HG03460 (cell line): Measurements from ENCODE around the gene PHACTR3.

Source experiments
- ATAC-seq: cut with Tn5 transposase; IDR thresholded peaks from one replicate; pipeline ENCODE4 v1.9.1; 2021; ENCODE audit not compliant: unreplicated experiment

Gene PHACTR3

DNA sequence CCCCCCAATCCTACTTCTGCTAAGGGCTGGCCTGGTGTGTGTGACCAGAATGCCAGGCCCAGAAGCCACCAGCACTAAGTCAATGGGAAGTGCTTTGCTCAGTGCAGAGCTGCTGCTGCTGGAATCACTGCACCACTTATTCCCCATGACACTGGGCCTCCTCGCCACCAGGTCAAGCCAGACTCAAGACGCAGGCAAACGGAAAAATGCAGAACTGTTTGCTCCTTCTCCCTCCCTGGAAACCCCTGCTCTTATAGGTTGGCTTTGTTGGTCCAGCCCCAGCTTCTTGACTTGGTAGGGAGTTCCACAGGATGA, 121.9 kb downstream of the PHACTR3 start:
- no peak for ATAC-seq

DNA sequence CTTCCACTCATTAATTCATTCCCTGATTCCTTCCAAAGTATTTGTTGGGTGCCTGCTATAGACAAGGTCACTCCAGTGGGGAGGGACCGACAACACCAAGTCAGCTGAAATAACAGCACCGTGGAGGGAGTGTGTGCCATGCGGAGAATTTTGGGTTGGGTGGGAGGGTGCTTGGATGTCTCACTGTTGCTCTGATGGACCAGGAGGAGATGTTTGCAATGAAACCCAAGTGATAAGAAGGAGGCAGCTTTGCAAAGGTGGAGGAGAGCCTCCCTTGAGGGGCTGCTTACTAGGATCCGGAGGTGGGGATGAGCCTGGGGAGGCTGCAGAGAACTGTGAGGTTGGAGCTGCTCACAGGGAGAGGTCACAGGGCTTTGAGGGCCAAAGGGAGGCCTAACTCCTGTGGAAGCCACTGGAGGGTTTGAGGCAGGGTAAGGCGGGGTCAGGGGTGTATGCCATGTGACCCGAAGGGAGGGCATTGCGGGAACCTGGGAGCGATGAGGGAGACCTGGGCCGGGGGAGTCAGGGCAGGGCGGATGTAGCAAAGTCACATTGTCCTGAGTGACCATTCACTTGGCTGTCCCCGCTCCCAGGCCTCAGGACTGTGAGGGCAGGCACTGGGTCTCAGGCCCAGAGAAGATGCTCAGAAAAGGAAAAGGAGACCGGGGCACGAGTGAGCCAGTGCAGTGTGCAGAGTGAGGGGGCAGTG, 124.5 kb downstream of the PHACTR3 start:
- no peak for ATAC-seq

DNA sequence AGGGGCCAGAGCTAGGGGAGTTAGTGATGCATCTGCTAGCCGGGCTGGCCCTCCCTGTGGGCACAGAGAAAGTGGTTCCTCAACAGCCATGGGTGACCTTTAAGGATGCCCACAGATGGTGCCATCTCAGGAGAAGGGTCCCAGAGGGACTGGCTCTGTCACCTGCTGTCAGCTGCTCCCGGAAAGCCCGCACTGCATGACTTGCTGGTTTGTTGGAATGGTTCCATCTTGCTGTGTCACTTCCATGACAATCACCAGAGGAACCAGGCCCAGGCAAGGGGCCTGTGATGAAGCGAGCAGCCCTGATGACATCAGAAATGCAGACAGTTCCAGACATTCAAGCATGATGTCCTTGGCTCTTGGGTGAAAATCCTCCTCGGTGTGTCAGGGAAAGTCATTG, 125.2 kb downstream of the PHACTR3 start:
- ATAC-seq, result no peak

DNA sequence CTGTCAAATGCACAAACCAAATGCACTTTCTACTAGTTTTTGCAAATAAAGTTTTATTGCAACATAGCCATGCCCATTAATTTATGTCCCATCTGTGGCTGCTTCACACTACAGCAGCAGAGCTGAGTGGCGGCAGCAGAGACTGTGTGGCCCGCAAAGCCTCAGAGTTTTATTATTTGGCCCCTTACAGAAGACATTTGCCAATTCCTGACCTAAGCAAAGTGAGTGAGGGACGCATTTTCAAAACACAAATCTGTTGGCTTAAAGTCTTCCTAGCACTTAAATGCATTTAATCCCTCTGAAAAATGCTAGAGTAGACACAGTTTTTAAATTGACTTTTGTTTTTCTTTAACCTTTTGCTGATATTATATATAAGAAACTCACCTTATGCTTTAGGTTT, 126.4 kb downstream of the PHACTR3 start:
- no peak for ATAC-seq

DNA sequence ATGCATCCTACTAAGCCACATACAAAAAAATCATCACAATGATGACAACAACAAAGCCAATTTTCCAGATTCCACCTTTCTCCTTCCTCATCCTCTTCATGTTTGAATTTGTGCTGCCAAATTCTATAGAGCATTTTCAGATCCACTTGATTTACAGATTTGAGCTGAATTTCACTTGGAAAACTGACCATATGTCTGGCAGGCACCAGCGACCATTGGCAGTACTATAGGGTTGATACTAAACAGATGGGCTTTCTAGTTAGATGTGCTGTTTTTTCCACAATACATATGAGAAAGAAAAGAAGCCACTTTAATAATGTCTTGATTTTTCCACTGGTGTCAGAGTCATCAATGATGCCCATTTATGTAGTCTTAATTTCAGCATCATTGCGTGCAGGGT, 127.0 kb downstream of the PHACTR3 start:
- no peak for ATAC-seq

DNA sequence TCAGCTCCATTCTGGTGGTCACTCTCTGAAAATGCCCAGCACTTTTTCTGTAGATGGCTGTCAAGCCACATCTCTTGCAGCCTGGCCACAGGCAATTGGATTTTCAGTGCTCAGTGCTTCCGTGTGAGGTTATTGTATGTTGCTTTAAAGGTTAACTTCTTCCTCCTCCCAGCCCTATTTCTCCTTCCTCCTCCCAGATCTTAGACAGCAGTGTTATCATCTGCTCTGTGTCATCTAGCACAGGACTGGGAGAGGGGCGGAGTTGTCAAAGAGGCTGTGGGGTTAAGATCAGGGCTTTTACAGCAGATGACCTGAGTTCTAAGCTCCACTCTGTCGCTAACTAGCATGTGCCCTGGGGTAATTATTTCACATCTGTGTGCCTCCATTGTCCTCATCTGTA, 129.0 kb downstream of the PHACTR3 start:
- ATAC-seq, result no peak

DNA sequence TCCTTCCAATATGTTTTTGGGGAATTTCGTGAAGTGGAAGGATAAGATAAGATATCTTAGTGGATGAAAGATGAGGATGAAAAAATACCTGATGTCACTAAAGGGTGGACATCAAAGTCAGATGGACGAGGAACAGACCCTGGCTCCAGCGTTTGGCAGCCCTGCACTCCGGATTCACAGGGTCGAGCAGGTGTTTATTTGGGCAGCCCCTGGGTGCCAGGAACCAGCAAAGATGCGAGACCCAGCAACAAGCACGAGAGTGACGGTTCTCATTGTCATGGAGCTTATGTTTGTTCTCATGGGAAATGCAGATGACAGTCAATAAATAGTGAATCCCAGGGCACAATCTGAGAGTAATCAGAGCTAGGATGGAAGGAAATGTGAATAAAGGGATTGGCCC, 131.1 kb downstream of the PHACTR3 start:
- ATAC-seq, result no peak

DNA sequence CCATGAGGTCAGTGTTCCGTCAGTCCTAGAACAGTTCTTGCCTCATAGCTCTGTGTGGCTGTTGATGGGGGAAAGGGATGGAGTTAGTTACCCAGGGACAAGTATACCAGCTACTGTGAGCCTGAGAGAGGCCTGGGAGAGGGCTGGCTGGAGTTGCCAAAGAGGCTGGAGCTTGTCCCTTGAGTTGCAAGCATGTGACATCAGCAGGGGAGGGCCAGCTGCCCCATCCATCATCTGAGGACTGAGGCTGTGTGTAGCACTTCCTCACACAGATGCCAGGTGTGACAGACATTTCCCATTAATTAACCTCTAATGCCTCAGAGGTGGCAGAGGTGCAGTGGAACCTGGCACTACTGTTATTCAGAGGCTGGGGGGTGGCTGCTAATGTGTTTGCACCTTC, 131.6 kb downstream of the PHACTR3 start:
- ATAC-seq, result no peak

DNA sequence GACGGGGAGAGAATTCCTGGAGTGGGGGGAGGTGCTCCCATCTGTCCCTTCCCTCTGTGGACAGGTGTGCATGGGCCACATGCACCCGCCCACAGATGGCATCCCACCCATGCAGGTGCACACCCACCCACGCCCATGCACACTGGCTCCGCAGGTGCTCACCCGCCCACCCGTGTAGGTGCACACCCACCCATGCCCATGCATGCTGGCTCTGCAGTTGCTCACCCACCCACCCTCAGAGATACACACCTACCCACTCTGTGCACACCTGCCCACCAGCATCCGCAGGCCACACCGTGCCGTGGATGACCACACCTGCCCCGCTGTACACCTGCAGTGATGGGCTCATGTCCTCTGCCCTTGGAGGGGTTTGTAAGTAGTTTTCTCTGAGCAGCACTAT, 132.0 kb downstream of the PHACTR3 start:
- ATAC-seq, result no peak

DNA sequence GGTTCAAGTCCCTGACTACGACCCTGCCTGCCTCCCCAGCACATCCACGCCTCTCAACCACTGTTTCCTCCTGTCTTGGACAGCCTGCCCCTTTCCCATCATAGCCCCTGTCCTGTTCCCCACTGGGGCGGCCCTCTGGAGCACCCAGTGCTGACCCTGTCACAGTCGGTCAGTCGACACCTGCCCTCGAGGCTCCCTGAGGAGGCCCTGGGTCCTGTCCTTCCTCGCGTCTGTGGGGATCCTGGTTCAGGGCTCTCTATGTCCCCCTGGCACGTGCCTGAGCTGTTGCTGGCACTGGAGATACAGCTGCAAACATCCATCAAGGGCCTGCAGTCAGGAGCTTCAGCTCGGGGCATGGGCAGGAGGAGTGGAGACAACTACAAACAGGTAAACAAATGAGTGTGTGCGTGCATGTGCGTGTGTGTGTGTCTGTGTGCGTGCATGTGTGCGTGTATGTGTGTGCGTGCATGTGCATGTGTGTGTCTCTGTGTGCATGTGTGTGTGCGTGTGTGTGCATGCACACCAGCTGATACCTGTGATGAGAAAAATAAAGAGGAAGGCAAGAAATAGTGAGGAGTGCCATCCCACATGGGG, 132.8 kb downstream of the PHACTR3 start:
- ATAC-seq, result no peak

DNA sequence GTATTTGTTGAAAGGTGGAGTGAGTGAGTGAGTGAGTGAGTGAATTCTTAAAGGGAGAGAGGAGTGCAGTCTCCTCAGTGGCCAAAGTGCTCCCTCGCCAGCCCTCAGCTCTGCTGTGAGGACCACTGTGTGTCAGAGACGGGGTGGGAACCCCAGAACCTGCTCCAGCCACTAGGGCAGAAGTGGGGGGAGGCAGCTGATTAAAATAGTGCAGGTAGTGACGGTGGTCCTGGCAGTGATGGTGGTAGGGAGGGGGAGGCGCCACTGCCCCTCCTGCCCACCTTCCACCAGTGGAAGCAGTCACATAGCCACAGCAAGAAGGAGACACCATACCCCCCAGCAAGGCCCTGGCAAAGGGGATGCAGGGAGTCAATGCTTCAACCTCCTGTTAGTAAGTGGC, 133.5 kb downstream of the PHACTR3 start:
- ATAC-seq, result no peak

DNA sequence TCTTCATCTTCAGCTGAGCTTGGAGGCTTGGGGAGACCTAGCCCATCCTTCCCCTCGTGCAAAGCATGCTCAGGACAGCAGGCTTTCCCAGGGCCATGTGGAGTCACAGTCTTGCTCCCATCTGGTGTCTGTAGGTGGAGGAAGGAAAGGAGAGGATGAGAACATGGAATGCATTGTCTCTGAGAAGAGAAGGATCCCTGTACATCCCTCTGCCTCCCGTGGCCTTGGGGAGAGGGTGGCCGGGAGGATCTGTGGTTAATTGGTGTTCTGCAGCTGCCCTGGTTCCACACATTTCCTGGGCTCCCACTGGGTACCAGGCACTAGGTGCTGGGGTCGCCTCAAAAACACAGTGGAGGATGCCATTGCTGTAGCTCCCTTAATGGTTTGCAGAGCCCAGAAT, 134.5 kb downstream of the PHACTR3 start:
- no peak for ATAC-seq

DNA sequence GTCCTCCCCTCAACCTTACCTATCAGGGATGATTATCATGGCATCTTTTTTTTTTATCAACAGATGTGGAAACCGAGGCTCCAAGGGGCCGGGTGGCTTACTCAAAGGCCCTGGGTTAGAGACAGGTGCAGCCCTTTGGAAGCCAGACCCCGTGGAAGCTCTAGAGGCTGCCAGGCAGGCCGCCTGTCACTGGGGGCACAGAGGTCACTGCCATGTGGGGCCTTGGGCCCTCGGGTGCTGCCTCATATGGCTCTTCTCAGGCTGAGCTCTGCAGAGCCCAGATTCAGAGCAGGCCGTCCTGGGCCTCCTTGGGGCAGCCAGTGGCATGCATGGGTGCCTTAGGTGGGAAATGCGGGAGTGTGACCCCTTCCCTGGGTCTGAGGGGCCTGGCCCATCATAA, 136.3 kb downstream of the PHACTR3 start:
- no peak for ATAC-seq

DNA sequence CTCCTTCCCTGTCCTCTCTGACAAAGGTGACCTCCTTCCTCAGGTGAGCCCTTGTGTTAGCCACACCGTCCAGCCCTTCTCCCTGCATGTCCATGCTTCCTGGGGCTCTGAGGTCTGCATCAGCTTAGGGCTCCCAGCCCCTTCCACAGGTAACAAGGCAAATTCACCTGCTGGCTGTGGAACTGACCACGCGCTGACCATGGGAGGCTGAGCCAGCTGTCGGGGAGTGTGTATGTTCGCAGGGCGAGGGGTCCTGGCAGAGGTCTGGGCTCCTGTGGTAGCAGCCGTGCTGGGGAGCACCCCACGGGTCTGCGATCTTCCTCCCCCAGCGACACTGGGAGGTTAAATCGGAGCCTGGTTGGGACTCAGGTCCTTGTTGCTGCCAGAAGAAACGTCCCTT, 136.7 kb downstream of the PHACTR3 start:
- ATAC-seq, result no peak

DNA sequence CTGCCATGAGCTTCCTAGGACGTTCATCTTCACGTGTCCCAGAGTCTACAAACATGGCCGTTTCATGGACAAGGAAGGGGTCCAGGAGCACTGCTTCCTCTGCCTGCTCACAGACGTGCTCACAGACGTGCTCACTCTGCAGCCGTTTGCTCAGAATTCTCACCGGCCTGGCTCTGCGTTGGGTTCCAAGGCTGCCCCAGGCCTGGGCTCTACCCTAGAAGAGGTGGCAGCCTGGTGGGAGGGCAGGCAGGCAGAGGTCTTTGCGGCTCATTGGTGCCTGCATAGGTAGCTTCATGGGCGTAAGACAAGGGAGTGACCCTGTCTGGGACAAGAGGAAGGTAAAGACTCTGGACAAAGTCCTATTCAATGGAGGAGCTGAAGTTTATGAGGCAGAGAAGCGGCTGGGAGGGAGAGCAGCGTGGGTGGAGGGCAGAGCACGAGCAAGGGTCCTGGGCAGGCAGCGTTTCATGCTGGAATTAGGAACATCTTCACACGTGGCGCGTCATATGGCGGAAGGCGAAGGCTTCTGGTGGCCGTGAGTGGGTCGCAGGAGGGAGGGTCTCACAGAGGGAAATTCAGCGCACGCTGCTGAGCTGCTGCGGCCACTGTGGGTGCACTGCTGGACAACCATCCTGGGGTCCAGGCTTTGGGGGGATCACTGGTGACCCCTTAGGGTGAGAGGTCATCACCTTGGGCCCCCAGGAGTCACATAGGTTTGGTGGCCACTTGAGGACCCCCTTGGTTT, 138.2 kb downstream of the PHACTR3 start:
- ATAC-seq, result no peak

DNA sequence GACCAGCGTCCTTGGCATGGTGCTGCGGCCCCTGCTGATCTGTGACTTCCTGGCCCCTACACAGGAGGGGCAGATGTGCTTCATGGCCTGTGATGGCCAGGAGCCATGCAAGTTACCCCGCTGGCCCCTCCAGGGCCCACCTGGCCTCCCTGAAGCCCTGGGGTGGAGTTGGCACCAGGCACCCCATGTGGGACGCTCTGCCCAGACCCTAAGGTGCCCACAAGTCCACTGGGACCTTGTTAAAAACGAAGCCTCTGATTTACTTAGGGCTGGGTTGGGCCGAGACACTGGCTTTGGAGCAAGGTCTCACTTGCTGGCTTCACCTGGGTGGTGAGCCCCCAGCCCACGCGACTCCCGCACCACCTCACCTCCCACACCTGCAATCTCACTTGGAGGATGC, 139.0 kb downstream of the PHACTR3 start:
- ATAC-seq, result no peak

DNA sequence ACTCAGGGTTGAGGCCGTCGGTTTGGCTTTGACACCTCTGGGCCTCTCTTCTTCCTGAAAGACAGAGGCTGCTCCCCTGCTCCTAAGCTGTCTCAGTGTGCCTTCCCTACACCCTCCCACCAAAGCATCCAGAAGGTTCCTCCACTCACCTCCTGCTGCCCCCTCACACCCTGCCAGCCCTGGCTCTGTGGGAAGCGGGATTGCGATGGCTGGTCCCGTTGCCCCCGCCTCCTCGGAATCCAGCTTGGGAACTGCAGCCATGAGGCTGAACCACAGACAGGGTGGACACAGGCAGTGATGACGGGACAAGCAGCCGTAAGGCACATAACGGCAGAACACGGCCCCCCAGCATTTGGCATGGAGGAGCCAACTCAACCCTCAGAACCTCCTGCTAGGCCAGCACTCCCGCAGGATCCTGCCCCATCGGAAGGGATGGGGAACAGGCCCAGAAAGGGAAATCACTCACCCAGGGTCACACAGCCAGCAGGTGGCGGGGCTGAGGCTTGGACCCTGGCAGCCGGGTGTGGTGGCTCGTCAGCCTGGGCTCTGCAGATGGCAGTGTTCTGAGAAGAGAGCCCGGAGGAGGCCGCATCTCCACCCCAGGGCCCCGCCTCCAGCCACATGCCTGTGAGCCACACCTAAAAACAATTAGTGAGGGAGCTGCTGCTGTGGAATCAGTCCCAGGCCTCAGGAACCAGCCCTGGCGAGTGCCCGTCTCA, 139.6 kb downstream of the PHACTR3 start:
- ATAC-seq, result no peak

DNA sequence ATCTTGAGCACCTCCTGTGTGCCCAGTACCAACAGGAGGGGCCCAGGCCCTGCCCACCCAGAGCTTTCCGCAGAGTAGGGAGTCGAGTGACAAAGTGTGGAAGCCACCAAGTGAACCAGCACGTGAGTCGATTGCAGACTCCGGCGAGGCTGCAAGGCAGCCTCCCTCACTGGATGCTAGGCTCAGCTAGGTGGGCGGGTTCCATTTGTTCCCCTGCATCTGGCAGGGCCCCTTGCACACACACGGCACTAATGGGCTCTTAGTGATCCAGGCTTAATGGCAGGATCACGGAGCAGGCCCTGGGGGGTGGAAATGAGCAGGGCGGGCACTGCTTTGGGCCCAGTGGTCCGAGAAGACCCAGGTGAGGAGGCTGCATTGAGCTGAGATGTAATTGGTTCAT, 140.4 kb downstream of the PHACTR3 start:
- ATAC-seq, result no peak

DNA sequence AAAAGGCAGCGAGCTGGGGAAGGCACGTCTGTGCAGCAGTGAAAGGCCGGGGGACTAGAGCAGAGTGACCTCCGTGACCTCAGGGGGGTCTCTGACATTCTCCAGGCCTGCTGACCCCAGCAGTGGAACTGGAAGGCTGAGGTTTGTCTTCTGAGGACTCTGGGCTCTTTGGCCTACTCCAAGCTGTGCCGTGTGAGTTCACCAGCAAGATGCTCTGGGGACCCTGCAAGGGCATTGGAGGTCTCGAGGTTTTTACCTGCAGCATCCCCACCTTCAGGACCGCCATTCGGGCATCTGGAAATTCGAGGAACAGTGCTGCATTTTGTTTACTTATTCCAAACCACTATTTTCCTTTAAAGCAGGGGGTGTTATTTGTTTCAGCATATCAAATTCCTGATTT, 140.9 kb downstream of the PHACTR3 start:
- no peak for ATAC-seq

DNA sequence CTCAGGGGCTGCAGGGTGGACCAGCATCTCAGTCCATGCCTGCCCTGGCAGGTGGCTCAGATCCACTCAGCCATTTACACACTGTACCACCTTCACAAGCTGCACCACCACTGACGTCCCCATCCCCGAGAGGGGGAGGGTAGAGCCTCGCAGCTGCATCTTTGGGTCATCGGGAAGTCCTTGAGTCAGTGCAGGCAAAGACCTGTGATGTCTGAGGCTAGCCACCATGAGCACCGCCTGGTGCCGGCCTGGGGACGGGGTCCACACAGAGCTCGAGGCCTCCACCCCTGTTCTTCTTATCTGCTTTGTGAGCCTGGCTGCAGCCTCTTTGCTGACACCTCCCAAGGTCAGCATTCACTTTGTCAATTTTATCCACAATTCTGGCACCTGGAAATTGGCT, 141.4 kb downstream of the PHACTR3 start:
- ATAC-seq, result no peak

DNA sequence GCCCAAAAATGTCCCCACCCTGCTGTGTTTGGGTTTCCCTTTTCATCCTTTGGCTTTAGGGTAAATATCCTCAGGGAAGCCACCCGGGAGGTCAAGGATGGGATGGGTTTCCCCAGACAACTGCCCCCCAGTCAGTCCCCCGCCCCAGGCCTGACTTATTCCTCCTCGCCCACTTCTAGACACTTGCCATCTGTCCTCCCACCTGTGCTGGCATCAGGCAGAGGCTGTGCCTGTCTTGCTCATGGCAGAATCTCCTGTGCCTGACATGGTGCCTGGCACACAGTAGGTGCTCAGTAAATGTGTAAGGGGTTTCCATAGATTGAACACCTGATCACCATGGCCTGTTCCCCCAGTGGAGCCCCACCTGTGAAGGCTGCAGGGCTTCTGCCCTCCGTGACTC, 141.8 kb downstream of the PHACTR3 start:
- no peak for ATAC-seq
